ENCODE results near the gene TWIST2. TPM values are rescaled to one million over a fixed set of nuclear protein-coding genes. Genes with fewer than 3 reads are reported as not detected.

The TWIST2 gene
- total RNA-seq, 1 experiment from 2014 or later, result 0.22 TPM

DNA sequence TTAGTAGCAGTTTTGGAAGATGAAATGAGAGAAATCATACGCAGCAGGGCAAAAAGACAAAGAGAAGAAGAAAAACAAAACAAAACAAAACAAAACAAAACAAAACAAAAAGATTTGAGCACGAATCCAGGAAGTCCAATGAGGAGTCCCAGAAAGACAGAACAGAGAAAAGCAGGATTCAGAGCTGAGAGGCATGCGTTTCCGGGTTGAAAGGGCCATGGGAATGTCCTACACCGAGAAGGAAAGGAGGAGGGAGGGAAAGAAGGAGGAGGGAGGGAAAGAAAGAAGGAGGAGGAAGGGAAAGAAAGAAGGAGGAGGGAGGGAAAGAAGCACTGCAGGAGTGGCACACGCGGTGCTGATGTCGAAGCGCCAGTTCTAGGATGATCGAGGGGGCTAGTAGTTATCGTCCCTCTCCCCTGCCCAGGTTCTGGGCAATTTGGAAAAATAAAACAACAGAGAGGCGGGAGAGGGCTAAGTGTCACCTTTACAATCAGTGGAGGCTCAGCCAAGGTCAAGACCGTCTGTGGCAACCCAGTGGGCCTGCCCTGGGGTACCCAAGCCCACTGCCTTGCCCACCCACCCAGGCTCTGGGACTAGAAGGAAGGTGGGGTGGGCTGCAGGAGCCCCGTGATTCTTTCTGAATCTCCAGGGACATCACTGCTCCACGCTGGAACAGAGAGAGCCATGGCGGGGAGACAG is 68.4 kb downstream of the TWIST2 start:
- TF ChIP-seq, protein P1, sequence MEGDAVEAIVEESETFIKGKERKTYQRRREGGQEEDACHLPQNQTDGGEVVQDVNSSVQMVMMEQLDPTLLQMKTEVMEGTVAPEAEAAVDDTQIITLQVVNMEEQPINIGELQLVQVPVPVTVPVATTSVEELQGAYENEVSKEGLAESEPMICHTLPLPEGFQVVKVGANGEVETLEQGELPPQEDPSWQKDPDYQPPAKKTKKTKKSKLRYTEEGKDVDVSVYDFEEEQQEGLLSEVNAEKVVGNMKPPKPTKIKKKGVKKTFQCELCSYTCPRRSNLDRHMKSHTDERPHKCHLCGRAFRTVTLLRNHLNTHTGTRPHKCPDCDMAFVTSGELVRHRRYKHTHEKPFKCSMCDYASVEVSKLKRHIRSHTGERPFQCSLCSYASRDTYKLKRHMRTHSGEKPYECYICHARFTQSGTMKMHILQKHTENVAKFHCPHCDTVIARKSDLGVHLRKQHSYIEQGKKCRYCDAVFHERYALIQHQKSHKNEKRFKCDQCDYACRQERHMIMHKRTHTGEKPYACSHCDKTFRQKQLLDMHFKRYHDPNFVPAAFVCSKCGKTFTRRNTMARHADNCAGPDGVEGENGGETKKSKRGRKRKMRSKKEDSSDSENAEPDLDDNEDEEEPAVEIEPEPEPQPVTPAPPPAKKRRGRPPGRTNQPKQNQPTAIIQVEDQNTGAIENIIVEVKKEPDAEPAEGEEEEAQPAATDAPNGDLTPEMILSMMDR (conservative IDR thresholded peaks at IDR 0.05), result no peak
- no peak overlapping the region for H4K91ac ChIP-seq (ENCODE audit: insufficient read length, low read depth, low read length)
- Mint-ChIP-seq H3K27me3 (ENCODE audit: low read depth) (peaks cover 22% of the 10 kb centered on the region), H3K36me3 (ENCODE audit: insufficient read depth in 1 of 3, low read depth in 3 of 3) (peaks cover 0 to 3% (median 0%) of the 10 kb centered on the region in 3 experiments; a peak in 1 of 7 replicates), H3K4me1 (no peaks in the 10 kb centered on the region), H3K9me3 (peaks cover 0 to 5% of the 10 kb centered on the region in 2 experiments; a peak in 3 of 5 replicates), H3K4me3 (no peak overlapping the region), H3K27ac (no peak overlapping the region)
- H3K4me1 ChIP-seq (ENCODE audit: insufficient read depth, low read length), result no peaks in the 10 kb centered on the region
- no peak overlapping the region for H4K8ac ChIP-seq (replicated peaks; ENCODE audit: insufficient read length, low read depth, low read length)
- no peak overlapping the region for H3K9ac ChIP-seq (ENCODE audit: extremely low read depth, insufficient read length, low read length)
- no peak overlapping the region for H3T11ph ChIP-seq (ENCODE audit: low read length)
- no CpG with 5 or more reads among the region's 16 CpGs for WGBS (ENCODE audit: extremely low coverage, insufficient read length, low lambda C conversion rate)
- no peak overlapping the region for H3K14ac ChIP-seq (ENCODE audit: insufficient read depth, low read length)
- no peak overlapping the region for H2BK20ac ChIP-seq (ENCODE audit: low read depth, low read length, poor library complexity, severe bottlenecking)
- no peak overlapping the region for H2BK5ac ChIP-seq (ENCODE audit: insufficient read length, low read length)
- H3K79me1 ChIP-seq (ENCODE audit: insufficient read depth, low read depth, low read length, poor library complexity, severe bottlenecking), result no peaks in the 10 kb centered on the region
- H3K79me2 ChIP-seq (ENCODE audit: insufficient read depth, low read length), result no peaks in the 10 kb centered on the region
- no peak overlapping the region for H2AFZ ChIP-seq (ENCODE audit: low read length)
- H4K5ac ChIP-seq (ENCODE audit: insufficient read length, low read depth, low read length), result no peak overlapping the region
- no peak overlapping the region for H3K18ac ChIP-seq (ENCODE audit: insufficient read length, low read depth, low read length)
- H2BK15ac ChIP-seq (ENCODE audit: low read depth, low read length), result no peak overlapping the region
- H2BK12ac ChIP-seq (ENCODE audit: insufficient read length, low read depth, low read length), result no peak overlapping the region
- no peak overlapping the region for H3K56ac ChIP-seq (ENCODE audit: insufficient read length, low read depth, low read length)
- H4K20me1 ChIP-seq (ENCODE audit: control insufficient read depth, insufficient read depth, insufficient read length), result peaks cover 3% of the 10 kb centered on the region
- no peak overlapping the region for H3K23ac ChIP-seq (ENCODE audit: insufficient read length, low read depth, low read length)
- H2AK5ac ChIP-seq (ENCODE audit: insufficient read length, low read length), result no peak overlapping the region
- H3K27ac ChIP-seq (ENCODE audit: insufficient read length, low read depth, low read length), result no peak overlapping the region
- H3K4ac ChIP-seq (ENCODE audit: low read depth, low read length), result no peak overlapping the region
- DNase-seq, result no peak
- no peak overlapping the region for H3K4me2 ChIP-seq (ENCODE audit: insufficient read depth, insufficient read length, low read length)
- H3K9me3 ChIP-seq (ENCODE audit: control insufficient read depth, low read depth, low read length), result no peaks in the 10 kb centered on the region
- H3K27me3 ChIP-seq (ENCODE audit: insufficient read depth, low read length), result no peaks in the 10 kb centered on the region
- no peak overlapping the region for H2BK120ac ChIP-seq (ENCODE audit: low read depth, low read length, poor library complexity, severe bottlenecking)
- no peaks in the 10 kb centered on the region for H3K23me2 ChIP-seq (ENCODE audit: insufficient read length, low read depth, low read length, poor library complexity, severe bottlenecking)

Data from H9 (cell line).